Ovary (tissue), 3 donors: ENCODE measurements around the gene KNOP1.

Source experiments
- CTCF ChIP-seq, 3 donors: fragments of 450-650 bp in 2 of 3; fragments of 200-600 bp in 1 of 3; IDR thresholded peaks; one replicate each; pipeline versions ENCODE4 v1.5.1 to v1.8.0; 2016 to 2022; ENCODE audit warnings: antibody characterized with exemption in 3 of 3, mild to moderate bottlenecking in 1 of 3
- EP300 ChIP-seq: sonication (generic); formaldehyde crosslinking; IDR thresholded peaks from one replicate; pipeline ENCODE4 v1.6.1; 2017; ENCODE audit warnings: antibody characterized with exemption
- POLR2A ChIP-seq: fragments of 450-650 bp; IDR thresholded peaks from one replicate; pipeline ENCODE4 v1.6.1; 2017; ENCODE audit warnings: antibody characterized with exemption, mild to moderate bottlenecking, moderate library complexity
- donor health status: DM: no; HTN: no; CAD: no.

GRCh38 chr16:19699472-19699871, 18.6 kb downstream of the KNOP1 start:
- no peak for TF ChIP-seq POLR2A
- no peak for TF ChIP-seq CTCF (IDR thresholded peaks at IDR 0.05)
- no peak for TF ChIP-seq EP300
